ENCODE measurements around the gene XAB2.

Gene XAB2

DNA sequence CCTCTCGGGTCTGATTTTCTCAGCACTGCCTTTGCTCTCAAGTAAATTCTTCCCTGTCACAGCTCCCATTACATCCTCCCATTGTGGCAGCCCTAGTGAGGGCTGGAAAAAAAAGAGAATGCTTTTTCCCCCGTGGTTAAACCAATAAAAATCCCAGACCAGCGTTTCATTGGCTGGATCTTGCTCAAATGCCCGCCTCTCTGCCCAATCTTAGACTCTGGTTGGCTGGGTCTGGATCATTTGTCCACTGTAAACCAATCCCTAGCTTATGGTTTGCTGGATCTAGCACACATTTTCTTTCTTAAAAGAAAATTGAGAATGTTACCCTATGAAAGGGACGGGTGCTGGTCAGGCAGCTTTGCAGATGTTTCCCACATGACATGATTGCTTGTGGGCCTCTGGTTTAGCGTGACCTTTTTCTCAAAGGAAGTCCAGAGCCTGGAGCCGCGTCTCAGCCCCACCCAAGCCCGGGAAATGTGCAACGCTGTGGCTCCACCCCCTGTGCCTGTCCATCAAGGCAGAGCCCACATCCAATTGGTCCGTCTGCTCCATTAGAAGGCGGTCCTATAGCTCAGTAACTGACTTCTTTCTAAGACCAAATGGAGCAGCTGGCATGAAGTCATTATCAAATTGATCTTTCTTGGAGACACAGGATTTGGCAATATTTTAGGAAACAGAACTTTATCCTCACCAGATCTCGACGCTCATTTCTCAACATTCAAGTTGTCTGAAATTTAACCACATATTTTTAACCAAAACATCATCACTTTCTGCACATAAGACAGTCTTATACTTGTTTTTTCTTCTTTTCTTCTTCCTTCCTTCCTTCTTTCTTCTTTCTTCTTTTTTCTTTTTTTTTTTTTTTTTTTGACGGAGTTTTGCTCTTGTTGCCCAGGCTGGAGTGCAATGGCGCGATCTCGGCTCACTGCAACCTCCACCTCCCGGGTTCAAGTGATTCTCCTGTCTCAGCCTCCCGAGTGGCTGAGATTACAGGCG lies 45.0 kb upstream of the XAB2 start:
- H3K27me3 ChIP-seq (replicated peaks), result no peaks in the 10 kb centered on the region
- no peak overlapping the region for H3K4me3 ChIP-seq (ENCODE audit: low read depth, low read length)
- H3K36me3 ChIP-seq (replicated peaks), result no peaks in the 10 kb centered on the region
- in situ Hi-C loops (cut with HindIII; ENCODE audit: low pct_ligation_motif_present, low sequenced_read_pairs), result no loop called here
- peak; percentile 50 for DNase-seq
- no peak overlapping the region for H3K27ac ChIP-seq
- TF ChIP-seq, protein P1, sequence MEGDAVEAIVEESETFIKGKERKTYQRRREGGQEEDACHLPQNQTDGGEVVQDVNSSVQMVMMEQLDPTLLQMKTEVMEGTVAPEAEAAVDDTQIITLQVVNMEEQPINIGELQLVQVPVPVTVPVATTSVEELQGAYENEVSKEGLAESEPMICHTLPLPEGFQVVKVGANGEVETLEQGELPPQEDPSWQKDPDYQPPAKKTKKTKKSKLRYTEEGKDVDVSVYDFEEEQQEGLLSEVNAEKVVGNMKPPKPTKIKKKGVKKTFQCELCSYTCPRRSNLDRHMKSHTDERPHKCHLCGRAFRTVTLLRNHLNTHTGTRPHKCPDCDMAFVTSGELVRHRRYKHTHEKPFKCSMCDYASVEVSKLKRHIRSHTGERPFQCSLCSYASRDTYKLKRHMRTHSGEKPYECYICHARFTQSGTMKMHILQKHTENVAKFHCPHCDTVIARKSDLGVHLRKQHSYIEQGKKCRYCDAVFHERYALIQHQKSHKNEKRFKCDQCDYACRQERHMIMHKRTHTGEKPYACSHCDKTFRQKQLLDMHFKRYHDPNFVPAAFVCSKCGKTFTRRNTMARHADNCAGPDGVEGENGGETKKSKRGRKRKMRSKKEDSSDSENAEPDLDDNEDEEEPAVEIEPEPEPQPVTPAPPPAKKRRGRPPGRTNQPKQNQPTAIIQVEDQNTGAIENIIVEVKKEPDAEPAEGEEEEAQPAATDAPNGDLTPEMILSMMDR (IDR thresholded peaks at IDR 0.05; ENCODE audit: low read depth, low read length, missing control alignments), result no peak

DNA sequence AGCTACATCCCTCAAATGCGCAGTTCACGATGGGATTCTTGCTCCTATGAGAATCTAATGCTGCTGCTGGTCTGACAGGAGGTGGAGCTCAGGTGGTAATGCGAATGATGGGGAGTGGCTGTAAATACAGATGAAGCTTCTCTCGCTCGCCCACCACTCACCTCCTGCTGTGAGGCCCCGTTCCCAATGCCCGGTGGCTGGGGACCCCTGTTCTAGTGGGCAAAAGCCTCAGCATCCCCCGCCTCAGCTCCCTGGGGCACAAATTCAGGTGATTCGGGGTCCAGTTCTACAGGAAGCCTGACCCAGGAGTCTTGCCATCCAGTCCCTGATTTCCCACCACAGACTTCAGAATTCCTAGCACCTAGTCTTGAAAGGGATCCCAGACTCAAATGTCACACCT lies 43.2 kb upstream of the XAB2 start:
- Histone ChIP-seq H3K27ac (no peak overlapping the region), H3K36me3 (replicated peaks) (no peaks in the 10 kb centered on the region), H3K27me3 (replicated peaks) (no peaks in the 10 kb centered on the region), H3K4me3 (ENCODE audit: low read depth, low read length) (no peak overlapping the region)
- no peak for DNase-seq
- TF ChIP-seq, protein P1 (IDR thresholded peaks at IDR 0.05; ENCODE audit: low read depth, low read length, missing control alignments), result no peak
- in situ Hi-C loops (cut with HindIII; ENCODE audit: low pct_ligation_motif_present, low sequenced_read_pairs), result no loop called here

DNA sequence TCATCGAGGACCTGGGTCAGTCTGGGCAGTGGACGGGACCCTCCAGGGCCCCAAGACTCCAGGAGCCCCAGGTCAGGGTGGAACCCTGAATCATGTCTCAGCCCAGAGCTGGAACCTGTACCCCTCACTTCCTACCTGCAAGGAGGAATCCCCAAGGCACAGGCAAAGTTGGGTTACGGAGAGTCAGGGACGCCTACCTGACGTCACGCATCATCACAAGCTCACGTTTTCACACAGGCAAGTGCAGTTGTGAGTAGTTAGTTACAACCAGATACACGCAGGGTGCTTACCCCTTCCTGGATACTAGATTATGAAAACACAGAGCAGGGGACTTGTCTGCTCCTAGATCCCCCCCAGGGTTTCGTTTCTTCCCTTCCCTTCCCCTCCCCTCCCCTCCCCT lies 41.4 kb upstream of the XAB2 start:
- no peaks in the 10 kb centered on the region for H3K36me3 ChIP-seq (replicated peaks)
- in situ Hi-C loops (cut with HindIII; ENCODE audit: low pct_ligation_motif_present, low sequenced_read_pairs), result no loop called here
- no peak overlapping the region for H3K27ac ChIP-seq
- no peak for DNase-seq
- TF ChIP-seq, protein P1 (IDR thresholded peaks at IDR 0.05; ENCODE audit: low read depth, low read length, missing control alignments), result no peak
- no peaks in the 10 kb centered on the region for H3K27me3 ChIP-seq (replicated peaks)
- no peak overlapping the region for H3K4me3 ChIP-seq (ENCODE audit: low read depth, low read length)

DNA sequence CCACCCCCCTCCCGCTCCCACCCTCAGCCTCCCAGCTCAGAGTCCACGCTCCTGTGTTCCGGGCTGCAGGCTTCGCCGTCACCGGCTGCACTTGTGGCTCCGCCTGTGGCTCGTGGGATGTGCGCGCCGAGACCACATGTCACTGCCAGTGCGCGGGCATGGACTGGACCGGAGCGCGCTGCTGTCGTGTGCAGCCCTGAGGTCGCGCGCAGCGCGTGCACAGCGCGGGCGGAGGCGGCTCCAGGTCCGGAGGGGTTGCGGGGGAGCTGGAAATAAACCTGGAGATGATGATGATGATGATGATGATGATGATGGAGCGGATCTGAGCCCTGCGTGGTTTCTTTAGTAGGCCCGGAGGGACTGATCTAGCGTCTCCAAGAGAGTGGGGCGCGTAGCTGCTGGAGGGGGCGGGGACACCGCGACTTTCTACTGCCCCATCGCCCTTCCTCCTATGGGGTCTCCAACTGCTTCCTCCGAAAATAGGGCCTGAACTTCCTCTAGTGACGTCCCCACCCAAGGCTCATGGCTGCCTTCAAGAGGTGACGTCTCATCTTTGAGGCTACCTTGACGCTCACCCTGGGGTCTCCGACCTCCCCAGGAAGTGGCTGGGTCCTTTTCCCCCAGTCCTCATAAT lies 40.9 kb upstream of the XAB2 start:
- DNase-seq, result no peak
- in situ Hi-C loops (cut with HindIII; ENCODE audit: low pct_ligation_motif_present, low sequenced_read_pairs), result no loop called here
- TF ChIP-seq, protein P1 (IDR thresholded peaks at IDR 0.05; ENCODE audit: low read depth, low read length, missing control alignments), result no peak
- H3K27ac ChIP-seq, result no peak overlapping the region
- no peaks in the 10 kb centered on the region for H3K27me3 ChIP-seq (replicated peaks)
- H3K4me3 ChIP-seq (ENCODE audit: low read depth, low read length), result no peak overlapping the region
- no peaks in the 10 kb centered on the region for H3K36me3 ChIP-seq (replicated peaks)

DNA sequence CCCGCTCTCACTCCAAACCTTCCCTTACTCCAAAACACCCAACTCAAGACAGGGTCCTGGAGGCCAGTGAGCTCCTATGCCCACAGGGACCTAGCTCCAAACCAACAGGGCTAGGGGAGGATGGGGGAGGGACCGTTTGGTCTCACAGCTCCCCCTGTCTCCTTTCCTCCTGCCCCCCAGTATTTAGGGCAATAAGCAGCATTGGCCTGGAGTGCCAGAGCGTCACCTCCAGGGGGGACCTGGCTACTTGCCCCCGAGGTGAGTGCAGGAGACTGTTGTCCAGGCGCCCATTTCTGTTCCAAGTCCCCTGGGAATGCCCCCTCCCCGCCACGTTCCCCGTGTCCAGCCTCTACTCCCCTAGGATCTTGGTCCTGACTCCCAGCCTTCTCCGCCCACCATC lies 40.3 kb upstream of the XAB2 start:
- H3K27me3 ChIP-seq (replicated peaks), result no peaks in the 10 kb centered on the region
- no peaks in the 10 kb centered on the region for H3K36me3 ChIP-seq (replicated peaks)
- TF ChIP-seq, protein P1 (IDR thresholded peaks at IDR 0.05; ENCODE audit: low read depth, low read length, missing control alignments), result no peak
- in situ Hi-C loops (cut with HindIII; ENCODE audit: low pct_ligation_motif_present, low sequenced_read_pairs), result no loop called here
- H3K27ac ChIP-seq, result no peak overlapping the region
- H3K4me3 ChIP-seq (ENCODE audit: low read depth, low read length), result no peak overlapping the region
- DNase-seq, result no peak

Measured in brain microvascular endothelial cell (primary cell).